NT2/D1 (cell line): ENCODE data around the gene SYNDIG1.

Source experiments
- SUZ12 ChIP-seq: IDR thresholded peaks from 2 replicates; pipeline ENCODE4 v1.6.1; 2011; ENCODE audit not compliant: insufficient read length, insufficient read depth; ENCODE audit errors: extremely low read depth
- YY1 ChIP-seq: IDR thresholded peaks from 2 replicates; pipeline ENCODE4 v1.6.1; 2011; ENCODE audit not compliant: insufficient read length, insufficient read depth
- ZNF274 ChIP-seq: IDR thresholded peaks from 2 replicates; pipeline ENCODE4 v1.6.1; 2011; ENCODE audit warnings: mild to moderate bottlenecking, low read depth, low read length

- TF ChIP-seq ZNF274 (no peak), YY1 (no peak), SUZ12 (no peak)
Measured at GRCh38 chr20:24608926-24609667, 139.7 kb downstream of the SYNDIG1 start.
